ENCODE measurements around the gene HDAC9.

Gene HDAC9

DNA sequence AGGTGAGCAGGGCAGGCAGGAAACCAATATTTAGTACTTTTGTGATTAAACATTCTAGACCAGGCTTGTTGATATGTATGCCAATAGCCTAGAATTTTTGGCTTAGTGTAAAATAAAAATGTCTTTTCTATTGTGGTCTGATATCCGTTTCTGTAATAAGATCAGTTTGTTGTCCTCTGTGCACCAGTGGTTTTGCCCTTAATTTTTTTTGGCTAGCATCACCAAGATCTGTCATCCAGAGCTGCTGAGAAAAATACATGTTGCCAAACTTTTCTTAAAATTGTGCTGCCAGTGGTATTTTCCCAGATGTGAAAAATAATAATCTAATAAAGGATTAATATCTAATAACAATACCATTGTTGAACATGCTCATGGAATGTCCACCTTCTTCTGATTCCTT is 506.3 kb downstream of the HDAC9 start:
- H3K9ac ChIP-seq = no peak overlapping the region
- no peak overlapping the region for H3K4me3 ChIP-seq (IDR thresholded peaks at IDR 0.05; ENCODE audit: insufficient read depth, low read depth, low read length)
- no peaks in the 10 kb centered on the region for H3K79me2 ChIP-seq (ENCODE audit: insufficient read depth, low read depth)
- H3K27me3 ChIP-seq (ENCODE audit: insufficient read depth, low read depth) = no peaks in the 10 kb centered on the region
- TF ChIP-seq, protein P1, sequence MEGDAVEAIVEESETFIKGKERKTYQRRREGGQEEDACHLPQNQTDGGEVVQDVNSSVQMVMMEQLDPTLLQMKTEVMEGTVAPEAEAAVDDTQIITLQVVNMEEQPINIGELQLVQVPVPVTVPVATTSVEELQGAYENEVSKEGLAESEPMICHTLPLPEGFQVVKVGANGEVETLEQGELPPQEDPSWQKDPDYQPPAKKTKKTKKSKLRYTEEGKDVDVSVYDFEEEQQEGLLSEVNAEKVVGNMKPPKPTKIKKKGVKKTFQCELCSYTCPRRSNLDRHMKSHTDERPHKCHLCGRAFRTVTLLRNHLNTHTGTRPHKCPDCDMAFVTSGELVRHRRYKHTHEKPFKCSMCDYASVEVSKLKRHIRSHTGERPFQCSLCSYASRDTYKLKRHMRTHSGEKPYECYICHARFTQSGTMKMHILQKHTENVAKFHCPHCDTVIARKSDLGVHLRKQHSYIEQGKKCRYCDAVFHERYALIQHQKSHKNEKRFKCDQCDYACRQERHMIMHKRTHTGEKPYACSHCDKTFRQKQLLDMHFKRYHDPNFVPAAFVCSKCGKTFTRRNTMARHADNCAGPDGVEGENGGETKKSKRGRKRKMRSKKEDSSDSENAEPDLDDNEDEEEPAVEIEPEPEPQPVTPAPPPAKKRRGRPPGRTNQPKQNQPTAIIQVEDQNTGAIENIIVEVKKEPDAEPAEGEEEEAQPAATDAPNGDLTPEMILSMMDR (conservative IDR thresholded peaks at IDR 0.05; ENCODE audit: low read depth, low read length) = no peak
- H4K20me1 ChIP-seq (ENCODE audit: insufficient read depth) = no peaks in the 10 kb centered on the region
- H3K36me3 ChIP-seq (ENCODE audit: insufficient read depth) = no peaks in the 10 kb centered on the region
- no peak overlapping the region for H3K4me2 ChIP-seq
- H2AFZ ChIP-seq (ENCODE audit: low read depth) = no peak overlapping the region
- no peak overlapping the region for H3K27ac ChIP-seq
- no peaks in the 10 kb centered on the region for H3K4me1 ChIP-seq (ENCODE audit: low read depth, poor library complexity, severe bottlenecking)

DNA sequence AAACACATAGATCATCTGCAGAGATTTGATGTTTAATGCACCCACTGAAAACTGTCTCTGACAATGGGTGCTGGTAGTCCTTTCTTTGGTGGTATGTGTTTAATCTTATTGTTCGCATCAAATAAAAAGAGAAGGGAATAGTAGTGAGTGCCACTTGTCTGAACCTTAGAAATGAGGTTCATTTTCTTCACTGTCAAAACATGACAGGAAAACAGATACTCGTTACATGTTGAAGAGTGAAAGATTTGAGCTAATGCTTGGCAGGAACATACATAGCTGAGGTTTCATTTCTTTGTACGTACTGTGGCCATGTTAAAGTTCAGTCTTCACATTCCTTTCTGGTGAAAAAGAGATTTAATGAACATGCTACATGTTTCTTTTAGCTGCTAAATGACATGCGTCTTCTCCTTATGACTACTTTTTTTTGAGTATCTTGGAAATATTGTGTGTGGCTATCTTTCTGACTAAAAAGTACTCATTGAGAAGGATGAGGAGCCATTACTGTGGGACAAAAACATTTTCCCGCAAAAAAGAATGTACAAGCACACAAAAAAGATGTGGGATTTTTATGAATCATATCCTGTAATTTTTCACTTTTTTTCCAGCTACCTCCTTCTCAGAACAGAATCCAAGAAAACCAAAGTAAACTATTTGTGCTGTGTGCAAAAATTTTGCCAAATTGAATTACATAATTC is 513.8 kb downstream of the HDAC9 start:
- TF ChIP-seq, protein P1 (conservative IDR thresholded peaks at IDR 0.05; ENCODE audit: low read depth, low read length) = no peak
- H4K20me1 ChIP-seq (ENCODE audit: insufficient read depth) = no peaks in the 10 kb centered on the region
- H3K36me3 ChIP-seq (ENCODE audit: insufficient read depth) = no peaks in the 10 kb centered on the region
- H3K79me2 ChIP-seq (ENCODE audit: insufficient read depth, low read depth) = no peaks in the 10 kb centered on the region
- H2AFZ ChIP-seq (ENCODE audit: low read depth) = no peak overlapping the region
- no peak overlapping the region for H3K9ac ChIP-seq
- no peaks in the 10 kb centered on the region for H3K27me3 ChIP-seq (ENCODE audit: insufficient read depth, low read depth)
- no peak overlapping the region for H3K27ac ChIP-seq
- H3K4me3 ChIP-seq (IDR thresholded peaks at IDR 0.05; ENCODE audit: insufficient read depth, low read depth, low read length) = no peak overlapping the region
- no peaks in the 10 kb centered on the region for H3K4me1 ChIP-seq (ENCODE audit: low read depth, poor library complexity, severe bottlenecking)
- no peak overlapping the region for H3K4me2 ChIP-seq

DNA sequence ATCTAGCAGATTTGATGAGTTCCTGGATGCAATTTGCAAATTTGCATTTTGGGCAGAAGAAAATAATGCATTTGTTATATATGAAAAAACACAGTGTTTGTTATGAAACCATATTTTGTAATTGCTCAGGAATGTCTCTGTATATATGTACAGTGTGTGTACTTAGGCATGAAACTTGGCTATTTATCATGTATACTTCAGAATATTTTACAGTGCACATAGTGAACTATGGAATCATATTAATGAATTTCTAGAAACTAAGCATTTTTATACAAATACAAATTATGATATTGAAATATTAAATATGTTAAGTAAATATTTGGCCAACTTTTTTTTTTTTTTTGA is 514.4 kb downstream of the HDAC9 start:
- H3K4me3 ChIP-seq (IDR thresholded peaks at IDR 0.05; ENCODE audit: insufficient read depth, low read depth, low read length) = no peak overlapping the region
- no peak overlapping the region for H3K9ac ChIP-seq
- no peak overlapping the region for H3K27ac ChIP-seq
- no peaks in the 10 kb centered on the region for H3K4me1 ChIP-seq (ENCODE audit: low read depth, poor library complexity, severe bottlenecking)
- no peaks in the 10 kb centered on the region for H3K79me2 ChIP-seq (ENCODE audit: insufficient read depth, low read depth)
- no peak overlapping the region for H2AFZ ChIP-seq (ENCODE audit: low read depth)
- H3K27me3 ChIP-seq (ENCODE audit: insufficient read depth, low read depth) = no peaks in the 10 kb centered on the region
- no peak overlapping the region for H3K4me2 ChIP-seq
- TF ChIP-seq, protein P1 (conservative IDR thresholded peaks at IDR 0.05; ENCODE audit: low read depth, low read length) = no peak
- H4K20me1 ChIP-seq (ENCODE audit: insufficient read depth) = no peaks in the 10 kb centered on the region
- H3K36me3 ChIP-seq (ENCODE audit: insufficient read depth) = no peaks in the 10 kb centered on the region

DNA sequence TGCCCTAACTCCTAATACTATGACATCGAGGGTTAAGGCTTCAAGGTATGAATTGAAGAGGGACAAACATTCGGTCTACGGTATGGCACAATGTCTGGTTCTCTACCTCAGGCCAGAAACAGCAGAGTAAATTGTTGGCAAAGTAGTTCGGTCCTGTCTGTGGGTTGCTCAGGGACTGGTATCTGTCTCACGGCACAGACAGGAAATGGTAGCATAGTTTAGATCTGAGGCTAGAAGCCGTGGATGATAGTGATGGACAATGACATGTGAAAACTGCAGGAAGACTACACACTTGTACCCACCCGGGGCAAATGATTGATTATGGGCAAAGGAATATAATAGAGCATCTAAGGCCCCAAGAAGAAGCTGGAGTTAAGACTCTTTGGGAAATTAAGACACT is 515.7 kb downstream of the HDAC9 start:
- Histone ChIP-seq H3K4me3 (IDR thresholded peaks at IDR 0.05; ENCODE audit: insufficient read depth, low read depth, low read length) (no peak overlapping the region), H2AFZ (ENCODE audit: low read depth) (no peak overlapping the region), H3K27ac (no peak overlapping the region), H3K36me3 (ENCODE audit: insufficient read depth) (no peaks in the 10 kb centered on the region), H3K4me1 (ENCODE audit: low read depth, poor library complexity, severe bottlenecking) (no peaks in the 10 kb centered on the region), H3K79me2 (ENCODE audit: insufficient read depth, low read depth) (no peaks in the 10 kb centered on the region), H3K27me3 (ENCODE audit: insufficient read depth, low read depth) (no peaks in the 10 kb centered on the region), H4K20me1 (ENCODE audit: insufficient read depth) (no peaks in the 10 kb centered on the region), H3K9ac (no peak overlapping the region), H3K4me2 (no peak overlapping the region)
- TF ChIP-seq, protein P1 (conservative IDR thresholded peaks at IDR 0.05; ENCODE audit: low read depth, low read length) = no peak
